GM19438 (cell line): ENCODE data around the gene SETD2.
A peak's percentile ranks its signal among the peaks of the same experiment; 100 is the strongest.

Experiments used
- ATAC-seq: cut with Tn5 transposase; IDR thresholded peaks from one replicate; pipeline ENCODE4 v1.9.1; 2021; ENCODE audit warnings: low read depth; ENCODE audit not compliant: unreplicated experiment

The SETD2 gene

DNA sequence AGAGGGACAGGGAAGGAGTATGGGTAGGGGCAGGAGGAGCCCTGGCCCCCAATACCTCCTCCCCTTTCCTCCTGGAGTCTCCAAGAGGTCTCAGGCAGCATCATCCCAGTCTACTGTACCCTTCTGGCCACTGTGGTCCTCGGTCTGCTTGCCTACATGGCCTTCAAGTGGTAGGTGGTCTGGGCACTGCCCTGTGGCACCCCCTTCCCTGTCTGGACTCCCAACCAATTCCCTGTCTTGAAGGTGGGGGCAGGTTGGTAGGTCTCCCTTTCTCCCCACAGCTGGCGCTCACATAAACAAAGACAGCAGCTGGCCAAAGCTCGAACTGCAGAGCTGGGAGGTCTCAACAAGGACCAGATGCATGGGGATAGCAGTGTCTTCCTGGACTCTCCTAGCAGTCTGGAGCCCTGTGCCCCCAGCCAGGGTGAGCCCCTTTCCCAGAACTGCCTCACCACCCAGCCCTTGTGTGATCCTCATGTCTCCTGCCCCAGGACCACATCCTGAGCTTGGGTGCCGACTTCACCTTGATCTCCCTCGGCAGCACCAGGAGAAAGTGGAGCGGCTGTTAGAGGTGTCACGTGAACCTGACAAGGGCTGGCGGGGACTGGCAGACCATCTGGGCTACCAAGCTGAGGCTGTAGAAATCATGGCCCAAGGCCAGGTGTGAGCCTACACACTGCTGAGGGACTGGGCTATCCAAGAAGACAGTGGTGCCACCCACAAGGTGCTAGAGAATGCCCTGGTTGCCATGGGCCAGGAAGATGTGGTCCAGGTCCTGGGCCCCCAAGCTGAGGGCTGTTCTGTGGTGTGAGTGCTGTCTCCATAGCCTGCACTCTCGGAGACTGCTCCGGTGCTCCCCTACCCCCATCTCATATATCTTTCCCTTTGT, 151.3 kb downstream of the SETD2 start:
- ATAC-seq = no peak

DNA sequence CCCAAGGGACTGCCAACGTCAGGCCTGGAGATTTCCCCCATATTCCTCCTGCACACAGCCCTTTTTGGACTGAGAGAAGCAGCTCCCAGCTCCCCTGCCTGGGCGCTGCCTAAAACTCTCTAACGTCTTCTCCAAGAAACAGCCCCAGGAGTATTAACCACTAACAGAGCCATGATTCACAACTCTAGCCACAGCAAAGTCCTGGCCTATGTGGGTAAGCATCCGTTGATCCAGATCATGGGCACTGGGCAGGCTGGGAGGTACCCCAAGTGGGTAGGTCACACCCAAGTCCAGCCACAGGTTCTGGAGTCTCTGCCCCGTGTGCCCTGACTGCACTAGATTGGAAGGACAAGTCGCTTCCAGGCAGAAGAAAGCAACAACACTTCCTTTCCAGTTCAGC, 152.5 kb downstream of the SETD2 start:
- no peak for ATAC-seq

DNA sequence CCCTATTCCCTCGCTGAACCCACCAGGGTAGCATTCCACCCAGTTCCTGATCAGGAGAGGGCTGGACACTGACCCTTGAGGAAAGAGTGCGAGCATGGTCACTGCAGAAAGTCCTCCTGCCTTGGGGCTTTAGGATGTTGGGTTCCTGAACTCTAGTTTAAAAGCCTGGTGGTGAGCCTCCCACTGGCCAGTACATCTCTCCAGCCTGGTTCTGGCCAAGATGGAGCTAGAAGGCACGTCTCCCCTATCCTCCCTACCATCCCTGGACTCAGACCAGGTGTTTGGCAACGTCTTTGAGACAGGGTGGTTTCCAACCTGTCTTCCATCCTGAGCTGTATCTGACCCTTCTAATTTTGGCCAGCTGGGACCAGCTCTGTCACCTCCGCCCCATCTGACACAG, 153.0 kb downstream of the SETD2 start:
- ATAC-seq = no peak

DNA sequence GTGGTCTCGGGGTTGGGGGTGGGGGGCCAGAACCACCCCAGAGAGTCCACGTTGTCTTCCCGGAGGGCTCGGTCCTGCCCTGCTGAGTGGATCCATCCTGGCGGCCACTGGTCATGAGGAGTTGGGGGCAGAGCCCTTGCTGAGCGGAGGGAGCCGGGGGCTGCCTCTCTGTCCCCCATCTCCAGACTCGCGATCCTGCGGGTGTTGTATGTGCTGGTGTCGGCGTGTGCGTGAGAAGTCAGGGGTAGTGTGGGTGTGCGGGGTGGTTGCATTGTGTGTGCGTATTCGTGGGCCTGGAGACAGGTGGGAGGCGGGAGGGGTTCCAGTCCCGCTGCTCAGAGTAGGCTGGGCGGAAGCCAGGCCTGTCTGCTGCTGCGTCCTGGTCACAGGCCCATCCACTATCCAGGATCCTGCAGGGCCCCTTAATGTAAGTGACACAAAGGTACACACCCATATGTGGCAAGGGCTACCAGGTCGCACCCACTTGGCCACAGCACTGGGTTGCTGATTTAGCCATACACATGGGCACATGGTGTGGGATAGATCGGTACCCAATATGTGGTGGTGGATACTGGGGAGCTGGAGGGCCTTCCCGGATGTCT, 153.7 kb downstream of the SETD2 start:
- no peak for ATAC-seq

DNA sequence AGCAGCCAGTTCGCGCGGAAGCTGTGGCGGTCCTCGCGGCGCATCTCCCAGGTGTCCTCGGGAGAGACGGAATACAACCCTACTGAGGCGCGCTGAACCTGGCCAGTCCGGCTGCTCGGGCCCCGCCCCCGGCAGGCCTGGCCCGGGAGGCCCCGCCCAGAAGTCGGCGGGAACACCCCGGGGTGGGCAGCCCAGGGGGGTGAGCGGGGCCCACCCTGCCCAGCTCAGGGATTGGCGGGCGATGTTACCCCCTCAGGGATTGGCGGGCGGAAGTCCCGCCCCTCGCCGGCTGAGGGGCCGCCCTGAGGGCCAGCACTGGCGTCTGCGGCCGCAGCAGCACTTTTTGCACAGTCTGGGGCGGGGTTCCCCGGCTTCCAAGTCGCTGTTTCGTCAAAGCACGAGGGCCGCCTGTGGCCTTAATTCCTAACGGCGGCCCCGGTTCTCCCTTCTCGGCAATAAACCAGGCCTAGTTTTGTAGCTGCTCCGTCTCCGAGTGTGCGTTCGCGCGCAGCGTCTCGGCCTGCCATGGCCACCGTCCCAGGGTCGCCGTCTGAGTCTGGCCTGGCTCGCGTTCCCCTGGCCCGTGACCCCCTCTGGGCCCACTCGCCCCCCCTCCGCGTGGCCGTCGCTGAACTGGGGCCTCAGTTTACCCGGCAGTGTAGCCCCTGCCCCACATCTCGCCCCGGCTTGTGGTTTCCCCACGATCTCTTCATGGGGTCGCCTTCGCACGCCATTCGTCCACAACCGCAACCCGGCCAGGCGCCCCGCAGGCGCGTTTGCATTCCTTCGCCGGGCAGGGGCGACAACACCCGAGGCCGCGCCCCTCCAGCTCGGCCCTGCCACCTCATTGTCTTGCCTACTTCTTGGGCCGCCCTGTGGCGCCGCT, 154.4 kb downstream of the SETD2 start:
- peak; percentile 90 for ATAC-seq

DNA sequence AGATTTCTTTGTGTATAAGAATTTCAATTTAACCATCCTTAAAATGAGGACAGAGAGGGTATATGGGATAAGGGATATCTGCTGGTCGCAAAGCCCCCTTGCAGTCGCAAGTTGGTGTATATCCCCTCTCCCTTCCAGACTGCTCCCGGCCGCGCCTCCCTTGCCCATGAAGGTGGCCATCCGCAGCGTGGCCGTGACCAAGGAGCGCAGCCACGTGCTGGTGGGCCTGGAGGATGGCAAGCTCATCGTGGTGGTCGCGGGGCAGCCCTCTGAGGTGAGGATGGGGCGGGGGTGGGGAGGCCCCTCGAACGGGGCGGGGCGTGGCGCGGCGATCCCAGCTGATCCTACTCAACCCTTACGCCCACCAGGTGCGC, 155.1 kb downstream of the SETD2 start:
- ATAC-seq = no peak

DNA sequence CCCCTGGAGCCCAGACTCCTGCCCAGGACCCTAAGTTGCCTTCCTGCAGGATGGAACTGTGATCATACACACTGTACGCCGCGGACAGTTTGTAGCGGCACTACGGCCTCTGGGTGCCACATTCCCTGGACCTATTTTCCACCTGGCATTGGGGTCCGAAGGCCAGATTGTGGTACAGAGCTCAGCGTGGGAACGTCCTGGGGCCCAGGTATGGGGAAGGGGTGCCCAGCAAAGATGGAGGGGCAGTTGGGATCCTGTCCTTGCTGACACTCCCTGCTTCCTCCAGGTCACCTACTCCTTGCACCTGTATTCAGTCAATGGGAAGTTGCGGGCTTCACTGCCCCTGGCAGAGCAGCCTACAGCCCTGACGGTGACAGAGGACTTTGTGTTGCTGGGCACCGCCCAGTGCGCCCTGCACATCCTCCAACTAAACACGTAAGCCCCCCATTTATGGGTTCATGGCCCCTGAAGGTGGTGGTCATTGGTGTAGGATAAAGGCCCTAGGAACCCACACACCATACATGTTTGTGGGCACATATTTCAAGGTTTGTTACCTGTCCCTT, 155.6 kb downstream of the SETD2 start:
- ATAC-seq = no peak

DNA sequence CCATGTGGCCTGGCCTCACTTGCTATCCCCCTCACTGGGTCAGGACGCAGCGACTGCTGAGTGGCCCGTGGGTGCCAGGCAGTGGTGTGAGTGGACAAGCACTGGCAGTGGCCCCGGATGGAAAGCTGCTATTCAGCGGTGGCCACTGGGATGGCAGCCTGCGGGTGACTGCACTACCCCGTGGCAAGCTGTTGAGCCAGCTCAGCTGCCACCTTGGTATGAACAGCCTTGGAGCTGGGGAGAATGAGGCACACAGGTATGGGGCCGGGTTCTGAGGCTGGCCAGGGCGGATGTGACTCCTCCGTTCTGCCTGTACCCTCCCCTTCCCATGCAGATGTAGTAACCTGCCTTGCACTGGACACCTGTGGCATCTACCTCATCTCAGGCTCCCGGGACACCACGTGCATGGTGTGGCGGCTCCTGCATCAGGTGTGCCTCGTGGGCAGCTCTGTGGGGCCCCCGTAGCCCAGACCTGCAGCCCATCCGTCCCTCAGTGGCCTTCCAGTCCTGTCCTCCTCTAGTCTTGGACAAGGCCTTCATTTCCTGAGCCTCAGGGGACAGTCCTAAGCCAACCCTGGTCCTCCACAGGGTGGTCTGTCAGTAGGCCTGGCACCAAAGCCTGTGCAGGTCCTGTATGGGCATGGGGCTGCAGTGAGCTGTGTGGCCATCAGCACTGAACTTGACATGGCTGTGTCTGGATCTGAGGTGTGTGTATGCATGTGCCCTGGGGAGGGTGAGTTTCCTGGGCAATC, 156.3 kb downstream of the SETD2 start:
- ATAC-seq = no peak

DNA sequence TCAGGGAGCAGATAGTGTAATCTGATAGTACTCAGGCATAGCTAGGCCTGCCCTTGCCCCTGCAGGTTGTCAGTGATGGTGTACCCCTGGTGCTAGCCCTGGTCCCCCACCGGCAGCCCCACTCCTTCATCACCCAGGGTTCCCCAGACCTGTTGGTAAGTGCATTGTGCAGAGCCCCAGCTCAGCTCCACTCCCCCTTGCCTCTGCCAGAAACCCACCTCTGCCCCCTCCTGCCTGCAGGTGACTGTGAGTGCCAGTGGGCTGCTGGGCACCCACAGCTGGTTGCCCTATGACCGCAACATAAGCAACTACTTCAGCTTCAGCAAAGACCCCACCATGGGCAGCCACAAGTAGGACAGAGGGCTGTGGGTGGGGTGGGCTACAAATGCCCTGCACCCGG, 156.9 kb downstream of the SETD2 start:
- no peak for ATAC-seq

DNA sequence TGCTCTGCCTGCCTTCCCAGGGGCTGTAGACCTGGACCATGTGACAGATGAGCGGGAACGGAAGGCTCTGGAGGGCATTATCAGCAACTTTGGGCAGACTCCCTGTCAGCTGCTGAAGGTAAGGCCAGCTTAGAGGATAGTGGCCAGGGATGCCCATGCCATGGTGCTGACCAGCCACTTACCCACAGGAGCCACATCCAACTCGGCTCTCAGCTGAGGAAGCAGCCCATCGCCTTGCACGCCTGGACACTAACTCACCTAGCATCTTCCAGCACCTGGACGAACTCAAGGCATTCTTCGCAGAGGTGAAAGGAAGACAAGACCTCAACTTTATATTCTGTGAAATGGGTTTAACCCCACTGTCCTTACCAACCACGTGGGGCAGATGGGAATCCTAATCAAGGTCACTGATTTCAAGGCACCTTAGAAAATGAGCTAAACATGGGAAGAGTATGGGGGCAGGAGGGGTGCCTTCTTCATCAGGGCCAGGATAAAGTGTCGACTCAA, 157.7 kb downstream of the SETD2 start:
- no peak for ATAC-seq

DNA sequence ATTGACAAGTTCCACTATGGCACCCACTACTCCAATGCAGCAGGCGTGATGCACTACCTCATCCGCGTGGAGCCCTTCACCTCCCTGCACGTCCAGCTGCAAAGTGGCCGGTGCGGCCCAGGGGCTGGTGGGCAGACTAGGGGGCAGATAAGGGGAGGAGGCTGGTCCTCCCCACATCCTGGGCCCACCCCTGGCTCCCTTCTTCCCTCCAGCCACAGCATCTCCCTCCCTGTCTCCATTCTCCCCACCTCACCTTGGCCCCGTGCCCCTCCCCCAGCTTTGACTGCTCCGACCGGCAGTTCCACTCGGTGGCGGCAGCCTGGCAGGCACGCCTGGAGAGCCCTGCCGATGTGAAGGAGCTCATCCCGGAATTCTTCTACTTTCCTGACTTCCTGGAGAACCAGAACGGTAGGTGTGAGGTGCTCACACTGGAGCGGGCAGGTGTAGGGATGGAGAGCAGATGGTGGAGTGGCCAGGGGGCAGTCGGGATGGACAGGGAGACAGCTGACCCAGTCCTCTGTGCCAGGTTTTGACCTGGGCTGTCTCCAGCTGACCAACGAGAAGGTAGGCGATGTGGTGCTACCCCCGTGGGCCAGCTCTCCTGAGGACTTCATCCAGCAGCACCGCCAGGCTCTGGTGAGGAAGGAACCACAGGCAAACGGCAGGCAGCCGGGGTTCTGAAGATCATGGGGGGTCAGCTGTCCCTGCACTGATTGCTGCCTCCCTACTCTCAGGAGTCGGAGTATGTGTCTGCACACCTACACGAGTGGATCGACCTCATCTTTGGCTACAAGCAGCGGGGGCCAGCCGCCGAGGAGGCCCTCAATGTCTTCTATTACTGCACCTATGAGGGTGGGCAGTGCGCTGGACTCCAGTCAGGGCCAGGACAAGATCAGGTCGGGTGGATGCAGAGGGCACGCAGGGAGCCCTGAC, 158.4 kb downstream of the SETD2 start:
- ATAC-seq = no peak

DNA sequence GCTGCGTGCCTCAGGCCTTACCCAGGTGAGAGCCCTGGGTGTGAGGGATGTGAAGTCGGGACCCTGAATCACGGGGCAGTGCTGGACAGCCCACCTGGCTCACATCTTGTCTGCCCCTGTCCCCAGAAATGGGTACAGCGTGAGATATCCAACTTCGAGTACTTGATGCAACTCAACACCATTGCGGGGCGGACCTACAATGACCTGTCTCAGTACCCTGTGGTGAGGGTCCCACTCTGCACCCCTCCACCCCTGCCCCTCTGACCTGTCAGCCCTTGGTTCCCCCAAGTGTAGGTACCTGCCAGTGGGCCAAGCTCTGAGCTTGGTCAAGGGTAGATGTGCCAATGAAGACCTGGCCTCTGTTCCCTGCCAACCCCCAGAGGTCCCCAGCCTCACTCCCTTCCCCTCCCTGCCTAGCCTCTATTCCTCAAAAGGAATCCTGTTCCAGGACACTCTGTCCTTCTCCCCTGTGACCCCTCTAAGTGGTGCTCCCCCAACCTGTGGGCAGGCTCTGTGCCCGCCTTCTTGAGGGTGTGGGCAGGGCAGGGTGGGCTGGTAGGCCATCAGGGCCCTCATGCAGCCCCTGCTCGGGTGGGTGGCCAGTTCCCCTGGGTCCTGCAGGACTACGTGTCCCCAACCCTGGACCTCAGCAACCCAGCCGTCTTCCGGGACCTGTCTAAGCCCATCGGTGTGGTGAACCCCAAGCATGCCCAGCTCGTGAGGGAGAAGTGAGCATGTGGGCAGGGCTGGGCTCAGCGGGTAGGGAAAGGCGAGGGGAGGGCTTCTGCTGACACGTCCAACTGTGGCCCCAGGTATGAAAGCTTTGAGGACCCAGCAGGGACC, 159.3 kb downstream of the SETD2 start:
- no peak for ATAC-seq

DNA sequence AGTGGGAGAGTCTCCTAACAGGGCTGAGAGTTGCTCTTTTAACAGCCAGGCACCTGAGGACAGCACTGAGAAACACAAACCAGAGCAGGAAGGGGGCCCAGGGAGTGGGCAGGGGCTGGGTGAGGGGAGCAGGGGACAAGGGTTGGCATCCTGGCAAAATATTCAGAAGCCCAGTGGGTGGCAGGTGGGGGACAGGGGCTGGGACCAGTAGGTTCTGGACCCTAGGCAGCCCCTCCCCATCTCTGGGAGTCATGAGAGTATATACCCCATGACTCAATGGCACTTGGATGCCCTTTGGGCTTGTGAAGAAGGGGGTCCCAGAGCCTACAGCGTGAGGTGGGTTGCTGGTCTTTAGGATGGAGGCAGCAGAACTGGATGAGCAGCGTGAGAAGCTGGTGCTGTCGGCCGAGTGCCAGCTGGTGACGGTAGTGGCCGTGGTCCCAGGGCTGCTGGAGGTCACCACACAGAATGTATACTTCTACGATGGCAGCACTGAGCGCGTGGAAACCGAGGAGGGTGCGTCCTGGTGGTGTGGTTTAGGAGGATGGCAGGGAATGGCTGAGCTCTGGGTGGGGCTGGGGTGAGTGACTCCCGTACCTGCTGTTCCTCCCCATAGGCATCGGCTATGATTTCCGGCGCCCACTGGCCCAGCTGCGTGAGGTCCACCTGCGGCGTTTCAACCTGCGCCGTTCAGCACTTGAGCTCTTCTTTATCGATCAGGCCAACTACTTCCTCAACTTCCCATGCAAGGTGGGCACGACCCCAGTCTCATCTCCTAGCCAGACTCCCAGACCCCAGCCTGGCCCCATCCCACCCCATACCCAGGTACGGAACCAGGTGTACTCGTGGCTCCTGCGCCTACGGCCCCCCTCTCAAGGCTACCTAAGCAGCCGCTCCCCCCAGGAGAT, 160.2 kb downstream of the SETD2 start:
- no peak for ATAC-seq

DNA sequence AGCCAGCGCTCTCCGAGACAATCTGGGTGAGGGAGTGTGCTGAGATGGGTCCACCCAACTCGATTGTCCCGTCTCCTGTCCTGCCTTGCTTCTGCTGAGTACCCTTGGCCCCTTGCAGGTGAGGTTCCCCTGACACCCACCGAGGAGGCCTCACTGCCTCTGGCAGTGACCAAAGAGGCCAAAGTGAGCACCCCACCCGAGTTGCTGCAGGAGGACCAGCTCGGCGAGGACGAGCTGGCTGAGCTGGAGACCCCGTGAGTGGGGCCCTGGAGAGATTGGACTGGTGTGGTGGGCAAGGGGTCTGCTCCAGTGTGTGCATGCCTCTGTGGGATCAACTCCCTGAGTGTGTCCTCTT, 160.9 kb downstream of the SETD2 start:
- no peak for ATAC-seq

DNA sequence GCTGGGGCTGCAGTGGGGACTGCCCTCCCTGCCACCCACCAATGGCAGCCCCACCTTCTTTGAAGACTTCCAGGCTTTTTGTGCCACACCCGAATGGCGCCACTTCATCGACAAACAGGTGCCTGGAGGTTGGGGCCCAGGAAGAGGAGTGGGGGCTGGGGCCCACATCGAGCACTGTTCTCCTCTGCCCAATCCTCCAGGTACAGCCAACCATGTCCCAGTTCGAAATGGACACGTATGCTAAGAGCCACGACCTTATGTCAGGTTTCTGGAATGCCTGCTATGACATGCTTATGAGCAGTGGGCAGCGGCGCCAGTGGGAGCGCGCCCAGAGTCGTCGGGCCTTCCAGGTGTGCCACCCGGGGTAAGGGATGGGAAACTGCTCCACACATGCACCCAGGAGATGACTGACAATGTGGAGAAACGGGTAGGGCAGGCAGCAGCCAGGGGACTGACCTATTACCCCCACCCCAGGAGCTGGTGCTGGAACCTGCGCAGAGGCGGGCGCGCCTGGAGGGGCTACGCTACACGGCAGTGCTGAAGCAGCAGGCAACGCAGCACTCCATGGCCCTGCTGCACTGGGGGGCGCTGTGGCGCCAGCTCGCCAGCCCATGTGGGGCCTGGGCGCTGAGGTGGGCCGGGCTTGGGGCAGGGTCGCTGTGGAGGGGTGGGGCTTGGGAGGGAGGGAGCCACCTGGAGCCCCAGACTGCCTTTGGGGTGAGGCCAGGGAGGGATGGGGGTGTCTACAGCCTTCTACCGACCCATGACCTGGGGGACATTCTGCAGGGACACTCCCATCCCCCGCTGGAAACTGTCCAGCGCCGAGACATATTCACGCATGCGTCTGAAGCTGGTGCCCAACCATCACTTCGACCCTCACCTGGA, 161.5 kb downstream of the SETD2 start:
- no peak for ATAC-seq

DNA sequence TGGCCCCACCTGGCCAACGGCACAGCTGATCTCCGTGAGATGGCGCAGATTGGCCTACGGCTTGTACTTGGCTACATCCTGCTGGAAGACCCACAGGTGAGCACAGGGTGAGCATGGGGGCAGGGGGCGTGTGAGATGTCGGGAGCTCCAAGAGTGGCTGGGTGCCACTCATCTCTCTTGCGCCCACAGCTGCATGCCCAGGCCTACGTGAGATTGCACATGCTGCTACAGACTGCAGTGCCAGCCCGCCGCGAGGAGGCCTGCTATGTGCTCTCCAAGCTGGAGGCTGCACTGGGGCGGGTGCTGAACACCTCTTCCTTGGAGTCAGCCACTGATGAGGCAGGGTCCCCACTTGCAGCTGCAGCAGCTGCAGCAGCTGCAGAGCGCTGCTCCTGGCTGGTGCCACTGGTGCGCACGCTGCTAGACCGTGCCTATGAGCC, 162.2 kb downstream of the SETD2 start:
- no peak for ATAC-seq
